Neural cell (in vitro differentiated cells): ENCODE results near the gene SIGLEC12. TPM values are rescaled to one million over a fixed set of nuclear protein-coding genes. Genes with fewer than 3 reads are reported as not detected.

ENCODE experiments used
- H2AFZ ChIP-seq: fragments of 200-600, 300-800 bp; sonication (generic), shearing (Covaris generic); 2 replicates; pipeline ENCODE4 v1.6.0; 2014; ENCODE audit warnings: low read depth, mild to moderate bottlenecking, antibody characterized with exemption, low read length, moderate library complexity
- H3F3A ChIP-seq: fragments of 200-600 bp; shearing (Covaris generic); 2 replicates; pipeline ENCODE4 v1.6.1; 2016; ENCODE audit warnings: mild to moderate bottlenecking, moderate library complexity, mixed read lengths, antibody characterized with exemption, low read length; ENCODE audit not compliant: insufficient read depth, poor library complexity, severe bottlenecking
- H3K27ac ChIP-seq: fragments of 200-600, 300-800 bp; sonication (generic), shearing (Covaris generic); 2 replicates; pipeline ENCODE4 v1.5.1; 2014; ENCODE audit warnings: mild to moderate bottlenecking, low read length, moderate library complexity
- H3K27me3 ChIP-seq: fragments of 300-800, 200-600 bp; sonication (generic), shearing (Covaris generic); 2 replicates; pipeline ENCODE4 v1.6.0; 2014; ENCODE audit warnings: mild to moderate bottlenecking, low read depth, low read length, moderate library complexity; ENCODE audit not compliant: insufficient read depth
- H3K36me3 ChIP-seq: fragments of 300-800, 200-600 bp; sonication (generic), shearing (Covaris generic); 2 replicates; pipeline ENCODE4 v1.5.1; 2014; ENCODE audit warnings: mild to moderate bottlenecking, antibody characterized with exemption, low read length, moderate library complexity; ENCODE audit not compliant: insufficient read depth
- H3K4me2 ChIP-seq: fragments of 300-800, 200-600 bp; sonication (generic), shearing (Covaris generic); 2 replicates; pipeline ENCODE4 v1.6.0; 2014; ENCODE audit warnings: mild to moderate bottlenecking, low read length
- H3K4me3 ChIP-seq: fragments of 300-800, 200-600 bp; sonication (generic), shearing (Covaris generic); 2 replicates; pipeline ENCODE4 v1.5.1; 2014; ENCODE audit warnings: mild to moderate bottlenecking, low read length, moderate library complexity
- H3K79me2 ChIP-seq: fragments of 200-600 bp; shearing (Covaris generic); replicated peaks from 2 replicates; pipeline ENCODE4 v1.6.0; 2014; ENCODE audit warnings: mild to moderate bottlenecking, low read length, moderate library complexity; ENCODE audit not compliant: insufficient read depth
- H3K9ac ChIP-seq: fragments of 300-800, 200-600 bp; sonication (generic), shearing (Covaris generic); 2 replicates; pipeline ENCODE4 v1.6.1; 2016; ENCODE audit warnings: mild to moderate bottlenecking, low read length, mixed read lengths
- H3K9me2 ChIP-seq: fragments of 200-600 bp; shearing (Covaris generic); 2 replicates; pipeline ENCODE4 v1.6.1; 2016; ENCODE audit warnings: mild to moderate bottlenecking, low read length, mixed read lengths; ENCODE audit not compliant: insufficient read depth
- H3K9me3 ChIP-seq: fragments of 200-600, 300-800 bp; sonication (generic), shearing (Covaris generic); 2 replicates; pipeline ENCODE4 v1.6.1; 2016; ENCODE audit warnings: mild to moderate bottlenecking, mixed run types, low read length, moderate library complexity, mixed read lengths
- H4K20me1 ChIP-seq: fragments of 200-600 bp; shearing (Covaris generic); 2 replicates; pipeline ENCODE4 v1.6.1; 2016; ENCODE audit warnings: mild to moderate bottlenecking, mixed run types; ENCODE audit not compliant: insufficient read depth
- EP300 ChIP-seq: fragments of 450-650 bp; conservative IDR thresholded peaks from 2 replicates; pipeline ENCODE4 v1.6.1; 2014; ENCODE audit warnings: antibody characterized with exemption, mild to moderate bottlenecking, moderate library complexity; ENCODE audit not compliant: poor library complexity, severe bottlenecking
- EZH2 ChIP-seq: fragments of 200-600, 300-800 bp; shearing (Covaris generic), sonication (generic); IDR thresholded peaks from 2 replicates; pipeline ENCODE4 v1.6.1; 2014; ENCODE audit warnings: antibody characterized with exemption, low read length, borderline replicate concordance, mild to moderate bottlenecking; ENCODE audit not compliant: insufficient read depth, poor library complexity, severe bottlenecking
- MXI1 ChIP-seq: fragments of 450-650 bp; conservative IDR thresholded peaks from 2 replicates; pipeline ENCODE4 v1.6.1; 2014; ENCODE audit warnings: antibody characterized with exemption, mild to moderate bottlenecking; ENCODE audit not compliant: poor library complexity, severe bottlenecking
- POLR2AphosphoS5 ChIP-seq: IDR thresholded peaks from 2 replicates; pipeline ENCODE4 v1.6.1; 2012
- RAD21 ChIP-seq: fragments of 450-650 bp; conservative IDR thresholded peaks from 2 replicates; pipeline ENCODE4 v1.6.1; 2014; ENCODE audit warnings: antibody characterized with exemption, mild to moderate bottlenecking, moderate library complexity
- SMC3 ChIP-seq: fragments of 450-650 bp; conservative IDR thresholded peaks from 2 replicates; pipeline ENCODE4 v1.6.1; 2014; ENCODE audit warnings: antibody characterized with exemption, mild to moderate bottlenecking, moderate library complexity; ENCODE audit not compliant: poor library complexity
- TAF1 ChIP-seq: IDR thresholded peaks from 2 replicates; pipeline ENCODE4 v1.6.1; 2012; ENCODE audit warnings: low read depth
- polyA plus RNA-seq: library from polyadenylated mRNA; depleted of rRNA; stranded (reverse); fragments of >200 nt; gene quantifications from 2 replicates; pipeline ENCODE4 v1.2.3, GENCODE V29; 2014
- TF ChIP-seq, protein P1 (sequence below): IDR thresholded peaks from 2 replicates; pipeline ENCODE4 v1.6.1; 2012; ENCODE audit warnings: borderline replicate concordance
- TF ChIP-seq, protein P2 (sequence below): fragments of 450-650 bp; IDR thresholded peaks from 2 replicates; pipeline ENCODE4 v1.5.1; 2014; ENCODE audit warnings: antibody characterized with exemption, mild to moderate bottlenecking, moderate library complexity; ENCODE audit not compliant: poor library complexity, severe bottlenecking

SIGLEC12 gene
- polyA plus RNA-seq, 1 donor from 2014 or later: not detected

DNA sequence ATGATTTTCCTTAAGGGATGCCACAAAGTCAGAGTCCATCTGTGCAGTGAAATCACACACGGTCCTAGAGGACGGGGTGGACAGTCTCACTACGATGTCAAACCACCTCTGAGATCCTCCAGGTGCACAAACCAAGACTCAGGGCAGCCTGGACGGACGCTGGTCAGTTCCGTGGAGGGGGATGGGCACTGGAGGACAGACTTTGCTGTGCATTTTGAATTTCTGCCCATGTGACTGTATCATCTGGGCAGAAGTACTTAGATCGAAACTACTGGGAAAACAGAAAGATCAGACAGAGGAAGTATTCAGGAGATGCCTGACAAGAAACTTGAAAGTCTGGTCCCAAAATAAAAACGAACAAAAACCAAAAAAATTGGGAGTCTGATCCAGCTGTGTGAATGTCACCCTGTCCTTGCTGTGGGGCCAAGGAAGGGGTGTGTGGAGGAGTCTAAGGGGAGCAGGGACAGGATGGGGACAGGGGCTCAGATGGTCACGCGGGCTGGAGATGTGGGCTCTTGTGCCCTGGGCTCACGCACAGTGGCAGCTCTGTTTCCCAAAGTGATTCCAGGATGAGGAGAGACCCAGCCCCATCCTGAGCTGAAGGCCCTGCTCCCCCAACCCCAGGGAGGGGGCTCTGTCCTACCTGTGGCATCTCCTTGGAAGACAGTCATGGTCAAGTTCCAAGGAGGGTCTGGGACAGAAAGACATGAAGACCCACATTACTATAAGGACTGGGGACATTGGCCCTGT is 44.9 kb downstream of the SIGLEC12 start:
- H2AFZ ChIP-seq: no peak overlapping the region
- no peaks in the 10 kb centered on the region for H3K36me3 ChIP-seq
- no peaks in the 10 kb centered on the region for H3K79me2 ChIP-seq
- H3K9ac ChIP-seq: no peak overlapping the region
- H3K27me3 ChIP-seq: no peaks in the 10 kb centered on the region
- no peaks in the 10 kb centered on the region for H3F3A ChIP-seq
- H3K9me3 ChIP-seq: no peaks in the 10 kb centered on the region
- H3K4me3 ChIP-seq: no peak overlapping the region
- no peaks in the 10 kb centered on the region for H4K20me1 ChIP-seq
- TF ChIP-seq, protein P1, sequence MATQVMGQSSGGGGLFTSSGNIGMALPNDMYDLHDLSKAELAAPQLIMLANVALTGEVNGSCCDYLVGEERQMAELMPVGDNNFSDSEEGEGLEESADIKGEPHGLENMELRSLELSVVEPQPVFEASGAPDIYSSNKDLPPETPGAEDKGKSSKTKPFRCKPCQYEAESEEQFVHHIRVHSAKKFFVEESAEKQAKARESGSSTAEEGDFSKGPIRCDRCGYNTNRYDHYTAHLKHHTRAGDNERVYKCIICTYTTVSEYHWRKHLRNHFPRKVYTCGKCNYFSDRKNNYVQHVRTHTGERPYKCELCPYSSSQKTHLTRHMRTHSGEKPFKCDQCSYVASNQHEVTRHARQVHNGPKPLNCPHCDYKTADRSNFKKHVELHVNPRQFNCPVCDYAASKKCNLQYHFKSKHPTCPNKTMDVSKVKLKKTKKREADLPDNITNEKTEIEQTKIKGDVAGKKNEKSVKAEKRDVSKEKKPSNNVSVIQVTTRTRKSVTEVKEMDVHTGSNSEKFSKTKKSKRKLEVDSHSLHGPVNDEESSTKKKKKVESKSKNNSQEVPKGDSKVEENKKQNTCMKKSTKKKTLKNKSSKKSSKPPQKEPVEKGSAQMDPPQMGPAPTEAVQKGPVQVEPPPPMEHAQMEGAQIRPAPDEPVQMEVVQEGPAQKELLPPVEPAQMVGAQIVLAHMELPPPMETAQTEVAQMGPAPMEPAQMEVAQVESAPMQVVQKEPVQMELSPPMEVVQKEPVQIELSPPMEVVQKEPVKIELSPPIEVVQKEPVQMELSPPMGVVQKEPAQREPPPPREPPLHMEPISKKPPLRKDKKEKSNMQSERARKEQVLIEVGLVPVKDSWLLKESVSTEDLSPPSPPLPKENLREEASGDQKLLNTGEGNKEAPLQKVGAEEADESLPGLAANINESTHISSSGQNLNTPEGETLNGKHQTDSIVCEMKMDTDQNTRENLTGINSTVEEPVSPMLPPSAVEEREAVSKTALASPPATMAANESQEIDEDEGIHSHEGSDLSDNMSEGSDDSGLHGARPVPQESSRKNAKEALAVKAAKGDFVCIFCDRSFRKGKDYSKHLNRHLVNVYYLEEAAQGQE: no peak
- no peak for TF ChIP-seq POLR2AphosphoS5
- TF ChIP-seq, protein P2, sequence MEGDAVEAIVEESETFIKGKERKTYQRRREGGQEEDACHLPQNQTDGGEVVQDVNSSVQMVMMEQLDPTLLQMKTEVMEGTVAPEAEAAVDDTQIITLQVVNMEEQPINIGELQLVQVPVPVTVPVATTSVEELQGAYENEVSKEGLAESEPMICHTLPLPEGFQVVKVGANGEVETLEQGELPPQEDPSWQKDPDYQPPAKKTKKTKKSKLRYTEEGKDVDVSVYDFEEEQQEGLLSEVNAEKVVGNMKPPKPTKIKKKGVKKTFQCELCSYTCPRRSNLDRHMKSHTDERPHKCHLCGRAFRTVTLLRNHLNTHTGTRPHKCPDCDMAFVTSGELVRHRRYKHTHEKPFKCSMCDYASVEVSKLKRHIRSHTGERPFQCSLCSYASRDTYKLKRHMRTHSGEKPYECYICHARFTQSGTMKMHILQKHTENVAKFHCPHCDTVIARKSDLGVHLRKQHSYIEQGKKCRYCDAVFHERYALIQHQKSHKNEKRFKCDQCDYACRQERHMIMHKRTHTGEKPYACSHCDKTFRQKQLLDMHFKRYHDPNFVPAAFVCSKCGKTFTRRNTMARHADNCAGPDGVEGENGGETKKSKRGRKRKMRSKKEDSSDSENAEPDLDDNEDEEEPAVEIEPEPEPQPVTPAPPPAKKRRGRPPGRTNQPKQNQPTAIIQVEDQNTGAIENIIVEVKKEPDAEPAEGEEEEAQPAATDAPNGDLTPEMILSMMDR: no peak
- TF ChIP-seq SMC3: no peak
- no peak for TF ChIP-seq MXI1
- TF ChIP-seq EP300: no peak
- no peak for TF ChIP-seq EZH2
- no peak for TF ChIP-seq RAD21
- TF ChIP-seq TAF1: no peak
- H3K27ac ChIP-seq: no peak overlapping the region
- H3K4me2 ChIP-seq: no peak overlapping the region
- no peaks in the 10 kb centered on the region for H3K9me2 ChIP-seq

DNA sequence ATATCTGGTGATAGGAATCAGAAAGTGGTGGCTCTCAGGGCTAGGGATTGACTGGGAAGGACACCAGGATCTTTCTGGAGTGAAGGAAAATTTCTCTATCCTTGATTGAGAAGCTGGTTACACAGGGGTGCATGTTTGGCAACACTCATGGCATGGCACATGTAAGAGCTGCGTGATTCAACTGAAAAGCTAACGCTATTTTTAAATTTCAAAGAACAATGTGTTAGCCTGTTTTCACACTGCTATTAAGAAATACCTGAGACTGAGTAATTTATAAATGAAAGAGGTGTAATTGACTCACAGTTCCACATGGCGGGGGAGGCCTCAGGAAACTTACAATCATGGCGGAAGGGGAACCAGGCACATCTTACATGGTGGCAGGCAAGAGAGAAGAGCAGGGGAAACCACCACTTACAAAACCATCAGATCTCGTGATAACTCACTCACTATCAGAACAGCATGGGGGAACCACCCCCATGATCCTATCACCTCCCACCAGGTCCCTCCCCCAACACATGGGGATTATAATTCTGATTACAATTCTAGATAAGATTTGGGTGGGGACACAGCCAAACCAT is 50.8 kb downstream of the SIGLEC12 start:
- Histone ChIP-seq H3K36me3 (no peaks in the 10 kb centered on the region), H3F3A (no peaks in the 10 kb centered on the region), H3K27me3 (no peaks in the 10 kb centered on the region), H3K9ac (no peak overlapping the region), H3K79me2 (no peaks in the 10 kb centered on the region), H4K20me1 (no peaks in the 10 kb centered on the region), H3K9me2 (no peaks in the 10 kb centered on the region), H3K9me3 (no peaks in the 10 kb centered on the region), H3K4me2 (no peak overlapping the region), H2AFZ (no peak overlapping the region), H3K27ac (no peak overlapping the region), H3K4me3 (no peak overlapping the region)
- TF ChIP-seq RAD21 (no peak), POLR2AphosphoS5 (no peak), EP300 (no peak), TAF1 (no peak), SMC3 (no peak), EZH2 (no peak), MXI1 (no peak)
- TF ChIP-seq, protein P1: no peak
- TF ChIP-seq, protein P2: no peak
